ENCODE measurements around the gene TLE6.

DNA sequence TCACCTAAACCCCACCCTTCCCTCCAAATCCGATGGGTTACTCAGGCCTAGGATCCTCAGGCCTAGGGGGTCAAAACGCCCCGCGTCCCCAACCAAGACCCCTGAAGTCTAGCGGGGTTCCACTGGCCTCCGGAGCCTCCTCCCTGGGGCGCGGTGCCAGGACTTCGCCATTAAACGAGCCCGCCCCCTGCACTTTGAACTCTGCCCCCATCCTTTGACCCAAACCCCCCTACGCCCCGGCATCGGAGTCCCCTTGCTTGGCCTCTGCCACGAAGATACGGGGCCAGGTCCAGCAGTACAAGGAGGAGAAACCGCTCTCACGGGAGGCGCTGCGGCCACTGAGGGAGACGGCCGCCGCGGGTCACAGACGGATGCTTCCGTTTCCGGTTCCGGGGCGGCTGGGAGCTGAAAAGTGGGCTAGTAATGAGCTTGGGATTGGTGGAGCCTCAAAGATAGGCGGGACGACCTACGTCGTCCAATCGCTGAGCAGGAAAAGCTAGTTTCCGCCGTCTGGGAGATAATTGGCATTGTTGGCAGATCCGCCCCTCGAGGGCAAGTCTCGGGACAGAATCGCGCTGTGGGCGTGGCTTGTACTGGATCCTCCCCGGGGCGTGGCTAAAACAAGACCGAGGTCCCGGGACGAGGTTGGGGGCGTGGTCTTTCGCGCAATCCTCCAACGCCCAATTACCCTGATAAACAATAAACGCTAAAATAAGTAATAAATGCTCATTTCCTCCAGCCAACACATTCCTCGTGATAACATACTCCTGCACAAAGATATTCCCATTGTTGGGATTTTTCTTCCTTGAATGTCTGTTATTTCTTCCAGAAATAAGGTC is 26.9 kb upstream of the TLE6 start:
- TF ChIP-seq, protein P1, sequence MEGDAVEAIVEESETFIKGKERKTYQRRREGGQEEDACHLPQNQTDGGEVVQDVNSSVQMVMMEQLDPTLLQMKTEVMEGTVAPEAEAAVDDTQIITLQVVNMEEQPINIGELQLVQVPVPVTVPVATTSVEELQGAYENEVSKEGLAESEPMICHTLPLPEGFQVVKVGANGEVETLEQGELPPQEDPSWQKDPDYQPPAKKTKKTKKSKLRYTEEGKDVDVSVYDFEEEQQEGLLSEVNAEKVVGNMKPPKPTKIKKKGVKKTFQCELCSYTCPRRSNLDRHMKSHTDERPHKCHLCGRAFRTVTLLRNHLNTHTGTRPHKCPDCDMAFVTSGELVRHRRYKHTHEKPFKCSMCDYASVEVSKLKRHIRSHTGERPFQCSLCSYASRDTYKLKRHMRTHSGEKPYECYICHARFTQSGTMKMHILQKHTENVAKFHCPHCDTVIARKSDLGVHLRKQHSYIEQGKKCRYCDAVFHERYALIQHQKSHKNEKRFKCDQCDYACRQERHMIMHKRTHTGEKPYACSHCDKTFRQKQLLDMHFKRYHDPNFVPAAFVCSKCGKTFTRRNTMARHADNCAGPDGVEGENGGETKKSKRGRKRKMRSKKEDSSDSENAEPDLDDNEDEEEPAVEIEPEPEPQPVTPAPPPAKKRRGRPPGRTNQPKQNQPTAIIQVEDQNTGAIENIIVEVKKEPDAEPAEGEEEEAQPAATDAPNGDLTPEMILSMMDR (conservative IDR thresholded peaks at IDR 0.05), result no peak
- no peak; the same call in 1 of the 2 replicates for TF ChIP-seq ZFX (IDR thresholded peaks at IDR 0.05)
